Neuronal stem cell (in vitro differentiated cells): ENCODE measurements around the gene ATP5MG.
A peak's percentile ranks its signal among the peaks of the same experiment; 100 is the strongest.

Experiments
- DNase-seq: peaks from one replicate; pipeline ENCODE4 v3.0.0-alpha.2; 2013; ENCODE audit warnings: low spot score
- H2AFZ ChIP-seq: one replicate; pipeline ENCODE4 v1.6.1; 2013; ENCODE audit warnings: mild to moderate bottlenecking, low read length, inconsistent platforms
- H2AK5ac ChIP-seq: 2 replicates; pipeline ENCODE4 v1.6.1; 2013; ENCODE audit warnings: low read depth, mild to moderate bottlenecking, inconsistent platforms, low read length, moderate library complexity, mixed read lengths
- H2BK120ac ChIP-seq: 2 replicates; pipeline ENCODE4 v1.6.1; 2013; ENCODE audit warnings: low read depth, mild to moderate bottlenecking, inconsistent platforms, low read length, moderate library complexity, mixed read lengths
- H2BK12ac ChIP-seq: one replicate; pipeline ENCODE4 v1.6.1; 2013; ENCODE audit warnings: low read length, inconsistent platforms
- H2BK15ac ChIP-seq: 2 replicates; pipeline ENCODE4 v1.6.1; 2013; ENCODE audit warnings: mild to moderate bottlenecking, low read length, inconsistent platforms, mixed read lengths
- H2BK5ac ChIP-seq: one replicate; pipeline ENCODE4 v1.6.1; 2013; ENCODE audit warnings: inconsistent platforms, mild to moderate bottlenecking, low read length, moderate library complexity
- H3K14ac ChIP-seq: one replicate; pipeline ENCODE4 v1.6.1; 2013; ENCODE audit warnings: low read length, inconsistent platforms
- H3K18ac ChIP-seq: 2 replicates; pipeline ENCODE4 v1.6.1; 2013; ENCODE audit warnings: low read length, inconsistent platforms
- H3K23ac ChIP-seq: 2 replicates; pipeline ENCODE4 v1.6.1; 2013; ENCODE audit warnings: low read depth, mild to moderate bottlenecking, mixed read lengths, low read length, inconsistent platforms; ENCODE audit not compliant: poor library complexity
- H3K27ac ChIP-seq: replicated peaks from 3 replicates; pipeline ENCODE4 v1.5.1; 2013; ENCODE audit warnings: low read length, inconsistent platforms
- H3K27me3 ChIP-seq, 3 experiments: 2 replicates each; pipeline ENCODE4 v1.6.1; 2013; ENCODE audit warnings: low read length in 3 of 3, mild to moderate bottlenecking in 2 of 3, inconsistent platforms in 1 of 3, low read depth in 1 of 3, mixed read lengths in 1 of 3, moderate library complexity in 1 of 3; ENCODE audit not compliant: control insufficient read depth in 3 of 3, insufficient read depth in 3 of 3
- H3K36me3 ChIP-seq, 2 donors: replicated peaks in 1 of 2; 2 replicates each; pipeline ENCODE4 v1.6.1; 2013; ENCODE audit warnings: low read length in 2 of 2; ENCODE audit not compliant: control insufficient read depth in 2 of 2, insufficient read depth in 2 of 2
- H3K4ac ChIP-seq: 2 replicates; pipeline ENCODE4 v1.6.1; 2013; ENCODE audit warnings: inconsistent platforms, mild to moderate bottlenecking, low read length, moderate library complexity
- H3K4me1 ChIP-seq, 2 donors: 1 replicate in 1 of 2; 2 replicates in 1 of 2; pipeline ENCODE4 v1.6.1; 2013; ENCODE audit warnings: low read length in 2 of 2, low read depth in 1 of 2; ENCODE audit not compliant: control insufficient read depth in 2 of 2, insufficient read depth in 1 of 2
- H3K4me2 ChIP-seq: one replicate; pipeline ENCODE4 v1.6.1; 2013; ENCODE audit warnings: mild to moderate bottlenecking, low read length, inconsistent platforms; ENCODE audit not compliant: insufficient read depth, poor library complexity, severe bottlenecking
- H3K4me3 ChIP-seq, 2 donors: 2 replicates each; pipeline ENCODE4 v1.5.1; 2013; ENCODE audit warnings: low read length in 2 of 2, mild to moderate bottlenecking in 2 of 2, inconsistent platforms in 1 of 2, moderate library complexity in 1 of 2
- H3K79me1 ChIP-seq: one replicate; pipeline ENCODE4 v1.6.1; 2013; ENCODE audit warnings: low read depth, mild to moderate bottlenecking, inconsistent platforms, low read length, moderate library complexity
- H3K9ac ChIP-seq: one replicate; pipeline ENCODE4 v1.6.1; 2013; ENCODE audit warnings: mild to moderate bottlenecking, low read depth, low read length, inconsistent platforms; ENCODE audit not compliant: poor library complexity
- H3K9me3 ChIP-seq, 2 donors: replicated peaks in 1 of 2; 2 replicates each; pipeline versions ENCODE3 to v1.6.1; 2013; ENCODE audit warnings: low read length in 2 of 2, mild to moderate bottlenecking in 2 of 2, inconsistent platforms in 1 of 2, low read depth in 1 of 2, mixed read lengths in 1 of 2, moderate library complexity in 1 of 2; ENCODE audit not compliant: control insufficient read depth in 2 of 2, insufficient read depth in 1 of 2
- H4K8ac ChIP-seq: one replicate; pipeline ENCODE4 v1.6.1; 2013; ENCODE audit warnings: low read depth, mild to moderate bottlenecking, inconsistent platforms, low read length, moderate library complexity
- H4K91ac ChIP-seq: one replicate; pipeline ENCODE4 v1.6.1; 2013; ENCODE audit warnings: low read length, low read depth, mild to moderate bottlenecking, inconsistent platforms; ENCODE audit not compliant: poor library complexity
- WGBS, 2 donors: extraction: QIAGEN DNeasy Blood & Tissue Kit; methylation state at CpG; one replicate each; pipeline ENCODE4 v1.1.7; 2013; ENCODE audit warnings: missing lambda C conversion rate in 2 of 2, mixed read lengths in 1 of 2; ENCODE audit not compliant: insufficient read length in 2 of 2, insufficient replicate concordance in 1 of 2; ENCODE audit errors: extremely low coverage in 2 of 2; 5-methylcytosine and 5-hydroxymethylcytosine counted together

The ATP5MG gene

DNA sequence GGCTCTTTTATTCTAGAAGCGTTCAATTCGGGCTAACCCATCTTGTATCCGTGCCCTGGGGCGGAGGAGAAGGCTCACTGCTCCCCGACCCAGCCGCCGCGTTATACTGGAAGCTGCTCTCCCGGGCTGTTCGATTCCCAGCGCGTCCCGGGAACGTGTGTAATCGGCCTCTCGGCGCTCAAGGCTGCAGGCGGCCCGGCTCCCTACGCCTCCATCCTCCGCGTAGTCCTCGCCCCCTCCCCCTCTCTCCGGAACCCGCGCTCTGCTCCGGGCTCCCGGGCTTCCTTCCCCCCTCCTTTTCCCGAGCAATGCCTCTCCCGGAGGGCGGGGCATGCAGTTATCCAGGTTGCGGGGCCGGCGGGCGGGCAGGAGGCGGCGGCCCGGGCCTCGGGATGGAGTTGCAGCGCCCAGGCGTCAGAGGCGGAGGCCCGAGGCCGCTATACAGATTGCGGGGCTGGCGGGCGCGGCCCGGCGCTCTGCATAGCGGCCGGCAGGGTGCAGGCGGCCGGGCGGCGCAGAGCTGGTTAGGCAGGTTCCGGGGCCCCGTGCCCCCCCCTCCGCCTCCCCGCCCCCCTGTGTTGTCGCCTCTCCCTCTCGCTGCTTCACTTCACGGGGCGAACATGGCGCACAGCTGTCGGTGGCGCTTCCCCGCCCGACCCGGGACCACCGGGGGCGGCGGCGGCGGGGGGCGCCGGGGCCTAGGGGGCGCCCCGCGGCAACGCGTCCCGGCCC, 34.7 kb downstream of the ATP5MG start, which contains the start of gene KMT2A:
KMT2A (plus strand) TSS at position 600 of the 732 bp plus-strand sequence; CDS start at position 621, 21 bp downstream.
- Histone ChIP-seq H2AK5ac (peak within 1 kb of the TSS; percentile 93), H3K36me3 (peaks cover 0 to 23% of the 10 kb centered on the region in 2 donors), H4K8ac (no peak within 1 kb of the TSS), H3K79me1 (no peaks in the 10 kb centered on the region), H3K18ac (peak within 1 kb of the TSS; percentile 96), H3K4me1 (peaks cover 4 to 20% of the 10 kb centered on the region in 2 donors), H2BK5ac (peak within 1 kb of the TSS; percentile 99), H3K9me3 (no peaks in the 10 kb centered on the region), H2AFZ (peak within 1 kb of the TSS; percentile 88), H3K27ac (peak within 1 kb of the TSS; percentile 97), H4K91ac (no peak within 1 kb of the TSS), H3K23ac (peak within 1 kb of the TSS; percentile 67), H3K14ac (peak within 1 kb of the TSS; percentile 87), H3K4me3 (peak within 1 kb of the TSS; percentile 85 to 97), H3K27me3 (no peaks in the 10 kb centered on the region), H3K9ac (peak within 1 kb of the TSS; percentile 98), H2BK120ac (no peak within 1 kb of the TSS), H2BK12ac (no peak within 1 kb of the TSS), H3K4ac (no peak within 1 kb of the TSS), H2BK15ac (peak within 1 kb of the TSS; percentile 71), H3K4me2 (peak within 1 kb of the TSS; percentile 89)
- peak; percentile 100 for DNase-seq
- no CpG with 5 or more reads among the region's 83 CpGs for WGBS, 2 donors

DNA sequence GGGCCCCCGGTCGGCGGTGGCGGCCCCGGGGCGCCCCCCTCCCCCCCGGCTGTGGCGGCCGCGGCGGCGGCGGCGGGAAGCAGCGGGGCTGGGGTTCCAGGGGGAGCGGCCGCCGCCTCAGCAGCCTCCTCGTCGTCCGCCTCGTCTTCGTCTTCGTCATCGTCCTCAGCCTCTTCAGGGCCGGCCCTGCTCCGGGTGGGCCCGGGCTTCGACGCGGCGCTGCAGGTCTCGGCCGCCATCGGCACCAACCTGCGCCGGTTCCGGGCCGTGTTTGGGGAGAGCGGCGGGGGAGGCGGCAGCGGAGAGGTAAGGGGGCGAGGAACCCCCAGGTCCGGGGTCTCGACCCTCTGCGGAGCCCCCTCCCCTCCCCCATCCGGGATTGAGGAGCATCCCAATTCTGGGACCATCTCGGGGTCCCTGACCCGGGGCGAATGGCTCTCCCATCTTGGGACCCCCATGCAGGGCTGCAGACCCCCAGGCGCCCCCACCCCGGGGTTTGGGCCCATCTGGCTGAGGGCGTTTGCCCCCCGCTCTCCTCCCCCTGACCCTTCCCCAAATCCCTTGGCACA, 35.3 kb downstream of the ATP5MG start:
- no peaks in the 10 kb centered on the region for H3K79me1 ChIP-seq
- H3K4me2 ChIP-seq = peak overlapping the region; percentile 78
- H3K4ac ChIP-seq = no peak overlapping the region
- peak overlapping the region; percentile 67 for H3K23ac ChIP-seq
- H2AFZ ChIP-seq = peak overlapping the region; percentile 63
- peak overlapping the region; percentile 99 for H2BK5ac ChIP-seq
- no peaks in the 10 kb centered on the region for H3K9me3 ChIP-seq
- H4K91ac ChIP-seq = no peak overlapping the region
- peak overlapping the region; percentile 98 for H3K9ac ChIP-seq
- no peak overlapping the region for H2BK12ac ChIP-seq
- WGBS, 2 donors = no CpG with 5 or more reads among the region's 55 CpGs
- H3K27me3 ChIP-seq = no peaks in the 10 kb centered on the region
- H3K14ac ChIP-seq = peak overlapping the region; percentile 87
- peak overlapping the region; percentile 93 for H2AK5ac ChIP-seq
- H2BK15ac ChIP-seq = peak overlapping the region; percentile 71
- H3K27ac ChIP-seq = peak overlapping the region; percentile 64
- H3K36me3 ChIP-seq = peaks cover 0 to 30% of the 10 kb centered on the region in 2 donors
- no peak overlapping the region for H4K8ac ChIP-seq
- H2BK120ac ChIP-seq = no peak overlapping the region
- H3K18ac ChIP-seq = peak overlapping the region; percentile 96
- DNase-seq = peak; percentile 48
- peaks cover 5 to 20% of the 10 kb centered on the region in 2 donors for H3K4me1 ChIP-seq
- H3K4me3 ChIP-seq = peak overlapping the region; percentile 85 to 97

DNA sequence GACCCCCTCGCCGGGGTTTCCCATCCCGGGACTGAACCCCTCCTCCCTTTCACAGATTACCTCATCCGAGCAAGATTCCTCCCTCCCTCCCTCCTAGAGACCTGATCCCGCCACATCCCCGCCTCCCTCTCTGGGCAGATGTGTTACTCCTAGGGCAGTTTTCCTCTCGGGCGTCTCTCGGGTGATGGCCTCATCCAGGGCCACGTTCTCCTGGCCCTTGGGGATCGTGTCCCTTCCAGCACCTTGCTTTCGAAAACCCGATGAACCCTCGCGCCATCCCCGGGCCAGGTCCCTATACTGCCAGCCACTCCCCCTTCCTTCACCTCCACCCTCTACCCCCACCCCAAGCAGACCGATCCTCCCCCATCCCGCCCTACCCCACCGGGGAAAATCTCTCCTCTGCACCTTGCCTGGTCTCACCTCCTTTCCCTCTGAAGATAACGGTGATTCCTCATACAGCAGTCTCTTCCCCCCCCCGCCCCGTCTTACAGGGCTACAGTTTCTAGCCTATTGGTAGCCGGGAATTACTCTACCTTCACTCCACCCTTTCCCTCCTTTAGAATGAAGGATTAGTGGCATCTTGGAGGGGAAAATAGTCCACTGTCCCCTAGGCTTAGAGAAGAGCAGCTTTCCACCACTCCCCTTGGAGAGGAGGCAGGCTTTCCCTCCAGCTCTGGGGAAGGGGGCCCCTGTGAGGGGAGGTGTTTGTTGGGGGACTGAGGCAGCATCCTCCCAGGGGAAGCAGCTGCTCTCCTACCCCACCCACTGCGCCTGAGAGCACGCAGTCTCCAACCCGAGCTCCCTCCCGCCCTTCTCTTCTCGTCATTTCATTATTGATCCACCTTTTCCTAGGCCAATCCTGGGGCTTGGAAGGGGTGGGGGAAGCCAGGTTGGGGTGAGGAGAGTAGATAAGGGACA, 36.1 kb downstream of the ATP5MG start:
- peak overlapping the region; percentile 96 for H3K18ac ChIP-seq
- H3K79me1 ChIP-seq = no peaks in the 10 kb centered on the region
- no peak overlapping the region for H2BK15ac ChIP-seq
- peak overlapping the region; percentile 63 for H2AFZ ChIP-seq
- no peak overlapping the region for H3K4ac ChIP-seq
- H4K91ac ChIP-seq = no peak overlapping the region
- H3K4me1 ChIP-seq = peaks cover 8 to 22% of the 10 kb centered on the region in 2 donors
- H4K8ac ChIP-seq = no peak overlapping the region
- H3K27me3 ChIP-seq = no peaks in the 10 kb centered on the region
- peak overlapping the region; percentile 99 for H2BK5ac ChIP-seq
- no peak overlapping the region for H2BK120ac ChIP-seq
- peak overlapping the region; percentile 78 for H3K4me2 ChIP-seq
- H2BK12ac ChIP-seq = no peak overlapping the region
- no CpG with 5 or more reads among the region's 28 CpGs for WGBS, 2 donors
- peak overlapping the region; percentile 98 for H3K9ac ChIP-seq
- peak overlapping the region; percentile 67 for H3K23ac ChIP-seq
- no peak overlapping the region for H3K14ac ChIP-seq
- H3K36me3 ChIP-seq = peaks cover 0 to 37% of the 10 kb centered on the region in 2 donors
- H3K4me3 ChIP-seq = peak overlapping the region; percentile 85 to 97
- no peaks in the 10 kb centered on the region for H3K9me3 ChIP-seq
- H2AK5ac ChIP-seq = peak overlapping the region; percentile 93
- peak; percentile 54 for DNase-seq
- peak overlapping the region; percentile 64 for H3K27ac ChIP-seq
